ENCODE data around the gene MRTFA. TPM values are rescaled to one million over a fixed set of nuclear protein-coding genes. Genes with fewer than 3 reads are reported as not detected.
A peak's percentile ranks its signal among the peaks of the same experiment; 100 is the strongest.

Gene MRTFA
- total RNA-seq, 1 donor from 2014 or later: 99.3 TPM

DNA sequence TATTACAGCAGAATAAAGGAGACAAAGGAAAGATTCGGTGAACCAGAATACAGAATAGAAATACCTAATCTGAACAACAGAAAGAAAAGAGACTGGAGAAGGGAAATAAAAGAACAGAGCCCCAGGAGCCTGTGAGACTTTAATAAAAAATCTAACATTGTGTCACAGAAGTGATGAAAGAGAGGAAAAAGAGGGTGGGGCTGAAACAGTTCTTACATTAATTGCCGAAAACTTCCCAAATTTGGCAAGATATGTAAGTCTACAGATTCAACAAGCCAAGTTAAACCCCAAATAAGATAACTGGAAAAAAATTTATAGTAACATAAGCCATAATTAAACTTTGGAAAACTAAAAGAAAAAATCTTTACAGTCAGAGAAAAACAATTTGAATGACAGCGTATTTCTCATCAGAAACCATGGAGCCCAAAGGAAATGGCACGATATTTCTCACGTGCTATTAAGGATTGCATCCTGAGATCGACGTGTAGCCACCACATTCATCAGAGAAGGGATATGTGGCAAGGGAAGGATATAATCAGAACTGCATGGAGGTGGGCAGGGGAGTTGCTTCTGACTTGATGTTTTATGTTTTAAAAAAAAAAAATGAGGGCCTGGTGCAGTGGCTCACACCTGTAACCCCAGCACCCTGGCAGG is 192.2 kb downstream of the MRTFA start:
- TF ChIP-seq, protein P1, sequence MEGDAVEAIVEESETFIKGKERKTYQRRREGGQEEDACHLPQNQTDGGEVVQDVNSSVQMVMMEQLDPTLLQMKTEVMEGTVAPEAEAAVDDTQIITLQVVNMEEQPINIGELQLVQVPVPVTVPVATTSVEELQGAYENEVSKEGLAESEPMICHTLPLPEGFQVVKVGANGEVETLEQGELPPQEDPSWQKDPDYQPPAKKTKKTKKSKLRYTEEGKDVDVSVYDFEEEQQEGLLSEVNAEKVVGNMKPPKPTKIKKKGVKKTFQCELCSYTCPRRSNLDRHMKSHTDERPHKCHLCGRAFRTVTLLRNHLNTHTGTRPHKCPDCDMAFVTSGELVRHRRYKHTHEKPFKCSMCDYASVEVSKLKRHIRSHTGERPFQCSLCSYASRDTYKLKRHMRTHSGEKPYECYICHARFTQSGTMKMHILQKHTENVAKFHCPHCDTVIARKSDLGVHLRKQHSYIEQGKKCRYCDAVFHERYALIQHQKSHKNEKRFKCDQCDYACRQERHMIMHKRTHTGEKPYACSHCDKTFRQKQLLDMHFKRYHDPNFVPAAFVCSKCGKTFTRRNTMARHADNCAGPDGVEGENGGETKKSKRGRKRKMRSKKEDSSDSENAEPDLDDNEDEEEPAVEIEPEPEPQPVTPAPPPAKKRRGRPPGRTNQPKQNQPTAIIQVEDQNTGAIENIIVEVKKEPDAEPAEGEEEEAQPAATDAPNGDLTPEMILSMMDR (IDR thresholded peaks at IDR 0.05): no peak
- no peak overlapping the region for H3K4me3 ChIP-seq
- H3K27me3 ChIP-seq: no peaks in the 10 kb centered on the region
- H3K9me3 ChIP-seq: no peaks in the 10 kb centered on the region
- peaks cover under 1 to 30% of the 10 kb centered on the region in 2 donors for H3K4me1 ChIP-seq
- H3K36me3 ChIP-seq: no peaks in the 10 kb centered on the region
- DNase-seq (ENCODE audit: low spot score in 2 of 2): no peak
- H3K27ac ChIP-seq: peak overlapping the region; percentile 58 to 67
- intact Hi-C loops (cut with DNase I): no loop called here

DNA sequence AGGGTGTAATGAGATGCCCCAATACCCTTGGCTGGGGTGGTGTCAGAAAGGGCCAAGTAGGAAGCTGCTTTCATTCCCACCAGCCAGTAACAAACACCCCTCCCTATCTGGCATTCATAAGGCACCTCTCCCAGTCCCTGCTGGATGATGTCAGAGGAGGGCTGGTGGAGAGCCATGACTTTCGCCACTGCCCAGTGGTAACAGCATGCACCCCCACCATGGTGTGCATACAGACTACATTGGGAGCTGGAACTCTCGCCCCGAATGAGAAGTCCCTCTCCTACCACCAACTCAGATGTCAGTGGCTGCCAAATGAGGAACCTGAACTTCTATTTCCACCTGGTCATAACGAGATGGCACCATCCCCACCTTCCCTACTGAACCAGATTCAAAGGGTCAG is 192.8 kb downstream of the MRTFA start:
- TF ChIP-seq, protein P1 (IDR thresholded peaks at IDR 0.05): no peak
- intact Hi-C loops (cut with DNase I): no loop called here
- Histone ChIP-seq H3K27me3 (no peaks in the 10 kb centered on the region), H3K4me1 (peaks cover 0 to 27% of the 10 kb centered on the region in 2 donors), H3K4me3 (no peak overlapping the region), H3K9me3 (no peaks in the 10 kb centered on the region), H3K36me3 (no peaks in the 10 kb centered on the region), H3K27ac (peak overlapping the region; percentile 58 to 67)
- peak in 1 of 2 donors; percentile 84 for DNase-seq (ENCODE audit: low spot score in 2 of 2)

DNA sequence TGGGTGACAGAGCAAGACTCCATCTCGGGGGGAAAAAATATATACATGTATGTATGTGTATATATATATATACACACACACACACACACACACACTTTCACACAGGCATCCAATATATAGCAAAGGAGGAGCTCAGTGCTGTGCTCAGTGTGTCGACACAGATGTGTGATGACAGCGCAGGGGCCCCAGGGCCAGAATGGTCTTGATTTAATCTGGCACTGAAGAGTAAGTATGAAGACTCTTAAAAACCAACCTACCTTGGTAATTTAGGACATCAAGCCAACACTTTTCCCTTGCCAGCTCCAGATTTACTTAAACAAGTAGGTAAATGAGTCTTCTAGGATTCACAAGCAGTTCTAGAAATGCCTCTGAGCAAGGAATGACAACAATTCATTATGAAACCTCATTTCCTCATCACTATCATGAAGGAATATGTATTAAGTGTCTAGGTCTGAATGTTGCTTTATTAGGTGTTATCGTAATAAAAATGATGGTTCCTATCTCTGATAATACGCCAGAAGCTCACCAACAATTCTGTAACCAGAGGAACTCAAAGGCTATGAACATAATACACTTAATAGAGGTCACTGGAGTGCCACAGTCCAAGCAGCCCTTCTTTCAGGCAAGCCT is 194.6 kb downstream of the MRTFA start:
- H3K4me3 ChIP-seq: no peak overlapping the region
- no peak overlapping the region for H3K27ac ChIP-seq
- intact Hi-C loops (cut with DNase I): no loop called here
- peak in 1 of 2 donors; percentile 28 for DNase-seq (ENCODE audit: low spot score in 2 of 2)
- H3K4me1 ChIP-seq: peaks cover 6 to 22% of the 10 kb centered on the region in 2 donors
- H3K9me3 ChIP-seq: no peaks in the 10 kb centered on the region
- H3K27me3 ChIP-seq: no peaks in the 10 kb centered on the region
- TF ChIP-seq, protein P1 (IDR thresholded peaks at IDR 0.05): no peak
- H3K36me3 ChIP-seq: no peaks in the 10 kb centered on the region

DNA sequence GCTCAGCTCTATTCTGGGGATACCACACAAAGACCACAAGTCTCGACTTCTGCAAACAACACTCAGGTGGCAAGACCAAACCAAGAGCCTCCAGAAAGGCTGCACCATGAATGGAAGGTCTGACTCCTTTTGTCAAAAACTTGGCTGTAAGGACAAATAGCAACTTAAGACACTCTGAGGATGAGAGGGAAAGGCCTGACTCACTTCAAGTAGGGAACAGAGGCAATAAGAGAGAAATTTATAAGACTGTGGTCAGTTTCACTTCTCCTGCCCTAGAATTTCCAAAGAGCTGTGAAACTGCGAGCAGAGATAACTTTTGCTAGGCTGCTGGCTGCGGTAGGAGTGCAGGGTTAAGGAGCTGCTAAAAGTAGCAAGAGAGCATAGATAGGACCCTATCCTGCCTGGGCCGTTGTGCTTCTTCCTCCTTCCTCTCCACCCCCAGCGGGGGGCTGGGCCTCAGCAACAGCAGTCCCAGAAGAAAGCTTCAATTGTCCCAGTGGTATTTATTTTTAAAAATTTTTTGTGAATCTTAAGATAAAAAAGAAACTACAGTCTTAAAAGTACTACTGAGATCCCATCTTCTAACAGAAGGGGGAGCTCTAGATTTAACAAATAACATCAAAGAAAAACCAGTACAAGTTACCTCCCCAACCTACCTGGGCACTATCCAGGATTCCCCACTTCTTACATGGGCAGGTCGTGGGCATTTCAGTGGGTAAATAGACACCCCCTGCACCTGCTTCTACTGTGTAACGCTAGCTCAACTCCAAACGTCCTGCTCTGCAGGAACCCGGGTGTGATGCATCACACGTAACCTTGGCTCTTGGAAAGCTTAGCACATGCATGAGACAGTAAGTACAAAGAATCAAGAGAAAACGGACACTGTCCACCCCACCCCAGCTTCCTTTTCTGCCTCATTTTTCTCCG is 199.8 kb downstream of the MRTFA start:
- DNase-seq (ENCODE audit: low spot score in 2 of 2): no peak
- Histone ChIP-seq H3K27me3 (no peaks in the 10 kb centered on the region), H3K4me1 (peaks cover 10 to 25% of the 10 kb centered on the region in 2 donors), H3K9me3 (no peaks in the 10 kb centered on the region), H3K27ac (peak overlapping the region; percentile 64 to 72), H3K4me3 (peak overlapping the region; percentile 7 to 49), H3K36me3 (no peaks in the 10 kb centered on the region)
- TF ChIP-seq, protein P1 (IDR thresholded peaks at IDR 0.05): peak; percentile 68 to 70 (median 68)
- intact Hi-C loops (cut with DNase I): loop anchor here (1.0 to 10.0 kb wide), 3 partner anchors 51 to 328 kb away; no protein-coding TSS in a partner anchor

DNA sequence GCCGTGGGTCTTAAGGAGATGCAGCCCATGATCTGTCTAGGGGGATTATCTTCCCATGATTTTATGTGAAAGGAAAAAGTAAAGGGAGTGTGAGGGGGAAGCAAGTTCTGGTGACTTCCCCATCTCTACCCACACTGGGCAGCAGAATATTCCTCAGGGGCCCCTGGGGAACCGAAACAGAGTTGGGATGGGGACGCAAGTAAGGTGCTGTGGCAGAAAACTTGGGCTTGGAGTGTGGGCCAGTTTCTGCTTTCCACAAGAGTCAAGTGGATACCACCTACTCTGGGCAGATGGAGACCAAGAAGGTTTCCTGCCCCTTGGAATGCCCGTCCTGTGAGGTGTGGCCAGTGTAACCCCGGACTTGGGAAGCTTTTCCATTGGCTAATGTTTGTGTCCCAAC is 201.8 kb downstream of the MRTFA start:
- no peak overlapping the region for H3K4me3 ChIP-seq
- H3K27me3 ChIP-seq: no peaks in the 10 kb centered on the region
- peaks cover under 1 to 2% of the 10 kb centered on the region in 2 donors for H3K36me3 ChIP-seq
- peak overlapping the region in 1 of 2 donors; percentile 20 for H3K27ac ChIP-seq
- TF ChIP-seq, protein P1 (IDR thresholded peaks at IDR 0.05): no peak
- no peak for DNase-seq (ENCODE audit: low spot score in 2 of 2)
- intact Hi-C loops (cut with DNase I): loop anchor here (5.0 to 10.0 kb wide), 2 partner anchors 53 to 330 kb away; no protein-coding TSS in a partner anchor
- no peaks in the 10 kb centered on the region for H3K9me3 ChIP-seq
- peaks cover 10 to 27% of the 10 kb centered on the region in 2 donors for H3K4me1 ChIP-seq

Data from ascending aorta (tissue), 2 donors.